Activated CD4-positive, alpha-beta T cell treated with anti-CD3 and anti-CD28 coated beads for 36 hours (primary cell): ENCODE results near the gene SORCS1. TPM values are rescaled to one million over a fixed set of nuclear protein-coding genes. Genes with fewer than 3 reads are reported as not detected.

Experiments
- ATAC-seq: fragments of 200-7000 bp; cut with Tn5 transposase; one replicate; pipeline ENCODE4 v1.10.0; 2021; ENCODE audit warnings: mild to moderate bottlenecking, moderate library complexity
- CTCF ChIA-PET: fragments of 350-600 bp; sonication (Branson Sonifier 250); formaldehyde crosslinking; loops from one replicate; lab custom pipeline; 2021; ENCODE audit warnings: antibody characterized with exemption; lab: Charles Lee
- POLR2A ChIA-PET: fragments of 350-600 bp; sonication (Branson Sonifier 250); formaldehyde crosslinking; loops from one replicate; lab custom pipeline; 2021; ENCODE audit warnings: antibody characterized with exemption, inconsistent platforms; lab: Charles Lee
- DNase-seq: peaks from one replicate; pipeline ENCODE4 v3.0.0-alpha.2; 2020
- H3K27ac Mint-ChIP-seq: one replicate; pipeline ENCODE4 v1.8.0; 2021; ENCODE audit warnings: mixed read lengths
- H3K27me3 Mint-ChIP-seq: one replicate; pipeline ENCODE4 v1.8.0; 2021; ENCODE audit warnings: mixed read lengths
- H3K36me3 Mint-ChIP-seq: one replicate; pipeline ENCODE4 v1.8.0; 2021; ENCODE audit warnings: low read depth, mixed read lengths
- H3K4me1 Mint-ChIP-seq: one replicate; pipeline ENCODE4 v1.8.0; 2021; ENCODE audit warnings: mixed read lengths
- H3K4me3 Mint-ChIP-seq: one replicate; pipeline ENCODE4 v1.8.0; 2021; ENCODE audit warnings: mild to moderate bottlenecking, moderate library complexity, mixed read lengths
- H3K9me3 Mint-ChIP-seq: one replicate; pipeline ENCODE4 v1.8.0; 2021; ENCODE audit warnings: low read depth, mixed read lengths
- intact Hi-C, 2 experiments: fragments of 100-400 bp; cut with DNase I in 1 of 2; cut with micrococcal nuclease in 1 of 2; formaldehyde crosslinking; loops; one replicate each; pipeline versions ENCODE4 v1.14.2 to v1.15.1; 2022 to 2024; cut with DNase I, micrococcal nuclease
- total RNA-seq, 2 experiments: library from RNA; stranded (reverse); gene quantifications; one replicate each; pipeline ENCODE4 v1.2.3, GENCODE V29; 2021

Gene SORCS1
- total RNA-seq, 2 experiments from 2014 or later, result not detected

DNA sequence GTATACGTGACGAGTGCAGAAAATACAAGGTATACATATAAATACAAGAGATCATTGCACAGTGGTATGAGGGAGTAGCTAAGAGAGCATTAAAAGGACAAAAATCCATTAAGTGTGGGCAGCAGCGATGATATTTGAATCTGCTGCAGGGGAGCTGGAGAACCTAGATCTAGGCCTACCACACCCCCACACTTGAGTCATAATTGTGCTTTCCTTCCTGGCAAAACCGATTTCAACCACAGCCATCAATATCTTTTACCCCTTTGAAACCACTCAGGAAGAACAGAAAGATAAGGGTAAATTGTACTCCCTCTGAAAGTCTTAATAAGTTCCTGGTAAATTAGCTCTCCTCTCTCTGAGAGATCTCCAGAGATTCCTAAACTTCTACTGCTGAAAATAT, 345.0 kb downstream of the SORCS1 start:
- Mint-ChIP-seq H3K9me3 (no peaks in the 10 kb centered on the region), H3K27me3 (no peaks in the 10 kb centered on the region), H3K4me3 (no peak overlapping the region), H3K36me3 (no peaks in the 10 kb centered on the region), H3K4me1 (no peaks in the 10 kb centered on the region), H3K27ac (no peak overlapping the region)
- ChIA-PET POLR2A (no interaction called here), CTCF (interaction anchor here (0.7 kb wide), 1 partner anchor 813 kb away, joined by 3 read pairs; no protein-coding TSS in a partner anchor)
- no peak for ATAC-seq
- no peak for DNase-seq
- intact Hi-C loops, result no loop called here

DNA sequence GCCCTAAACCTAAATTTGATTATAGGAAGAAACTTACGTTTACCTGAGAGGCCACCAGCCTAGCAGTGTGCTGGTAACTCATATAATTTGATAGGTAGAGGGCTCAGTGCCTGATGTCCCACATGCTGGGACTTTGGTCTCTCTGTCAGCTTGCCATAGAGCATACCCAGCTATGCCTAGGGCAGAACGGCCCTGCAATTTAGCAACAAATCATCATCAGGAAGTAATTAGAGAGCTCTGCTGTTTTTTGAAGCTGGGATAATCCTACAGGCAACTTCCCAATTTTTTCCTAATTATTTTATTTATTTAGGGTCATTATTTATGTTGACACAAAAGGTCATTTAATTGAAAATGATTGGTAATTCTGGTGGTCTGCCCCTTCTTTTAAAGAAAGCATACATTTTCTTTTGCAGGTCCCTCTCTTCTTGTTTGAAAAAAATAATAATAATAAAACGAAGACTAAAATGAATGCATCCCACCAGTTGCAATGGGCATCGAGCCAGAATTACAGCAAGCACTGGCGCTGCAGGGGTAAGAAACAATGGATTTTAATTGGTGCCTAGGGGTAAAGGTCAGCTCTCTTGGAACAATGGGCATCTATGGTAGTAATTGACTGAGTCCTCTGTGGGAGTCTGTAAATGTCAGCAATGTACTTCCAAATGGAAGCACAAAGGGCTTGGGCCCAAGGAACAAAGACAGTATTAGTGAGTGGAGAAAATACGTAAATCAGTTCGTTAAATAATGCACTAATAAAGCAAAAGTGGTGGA, 348.0 kb downstream of the SORCS1 start:
- H3K36me3 Mint-ChIP-seq, result no peaks in the 10 kb centered on the region
- H3K9me3 Mint-ChIP-seq, result no peaks in the 10 kb centered on the region
- H3K27ac Mint-ChIP-seq, result no peak overlapping the region
- ATAC-seq (no peak), DNase-seq (no peak)
- H3K4me3 Mint-ChIP-seq, result no peak overlapping the region
- H3K27me3 Mint-ChIP-seq, result no peaks in the 10 kb centered on the region
- POLR2A ChIA-PET, result no interaction called here
- H3K4me1 Mint-ChIP-seq, result no peaks in the 10 kb centered on the region
- CTCF ChIA-PET, result no interaction called here
- intact Hi-C loops, result no loop called here

DNA sequence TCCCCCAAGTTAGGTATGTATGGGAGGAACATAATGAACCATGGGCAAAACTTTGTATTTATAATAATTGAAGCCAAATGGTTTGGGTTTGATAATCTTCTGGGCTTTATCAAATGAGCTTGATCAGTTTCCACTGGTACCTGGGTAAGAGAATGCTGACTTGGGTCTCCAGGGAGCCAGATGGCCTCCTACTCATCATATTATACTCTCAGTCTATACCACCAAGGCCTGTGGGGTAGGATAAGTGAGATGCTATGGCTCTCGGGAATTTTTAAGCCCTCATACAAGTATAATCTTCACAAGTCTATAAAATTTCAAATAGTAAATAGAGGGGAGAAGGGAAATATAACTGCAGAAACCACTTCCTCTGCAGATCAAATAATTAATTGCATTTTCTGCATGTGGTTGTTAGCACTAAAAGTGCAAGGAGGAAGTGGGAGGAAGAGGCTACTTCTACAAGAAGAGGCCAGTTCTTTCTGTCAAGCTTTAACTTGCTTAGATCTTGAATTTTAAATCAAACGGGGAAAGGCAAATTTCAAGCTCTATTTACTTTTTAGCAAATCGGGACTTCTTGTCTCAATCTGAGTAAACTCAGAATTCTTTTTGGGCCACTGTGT, 349.0 kb downstream of the SORCS1 start:
- ATAC-seq (no peak), DNase-seq (no peak)
- intact Hi-C loops, result no loop called here
- H3K27me3 Mint-ChIP-seq, result no peaks in the 10 kb centered on the region
- ChIA-PET CTCF (no interaction called here), POLR2A (no interaction called here)
- H3K27ac Mint-ChIP-seq, result no peak overlapping the region
- no peaks in the 10 kb centered on the region for H3K9me3 Mint-ChIP-seq
- H3K4me1 Mint-ChIP-seq, result no peaks in the 10 kb centered on the region
- no peak overlapping the region for H3K4me3 Mint-ChIP-seq
- no peaks in the 10 kb centered on the region for H3K36me3 Mint-ChIP-seq

- ATAC-seq (no peak), DNase-seq (no peak)
- Mint-ChIP-seq H3K9me3 (no peaks in the 10 kb centered on the region), H3K27ac (no peak overlapping the region), H3K4me3 (no peak overlapping the region), H3K27me3 (no peaks in the 10 kb centered on the region), H3K36me3 (no peaks in the 10 kb centered on the region), H3K4me1 (no peaks in the 10 kb centered on the region)
- CTCF ChIA-PET, result no interaction called here
- POLR2A ChIA-PET, result no interaction called here
- intact Hi-C loops, result no loop called here
Measured at GRCh38 chr10:106804992-106805582, 359.4 kb downstream of the SORCS1 start.

DNA sequence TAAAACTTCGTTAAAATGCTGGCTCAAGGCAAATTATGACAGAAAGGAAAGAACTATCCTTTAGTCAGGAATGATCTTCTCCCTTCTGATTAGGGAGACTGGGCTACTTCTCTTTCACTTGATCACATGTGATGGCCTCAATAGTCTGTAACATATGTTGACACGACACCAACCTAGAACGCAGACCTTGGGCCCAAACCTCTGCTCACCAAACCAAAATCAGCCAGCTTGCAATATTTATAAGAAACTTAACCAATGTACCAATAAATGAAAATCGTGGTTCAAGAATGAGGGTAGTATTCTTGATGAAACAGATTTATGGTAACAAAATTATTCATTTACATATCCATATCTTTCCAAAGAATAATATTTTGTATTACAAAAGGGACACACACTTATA, 361.6 kb downstream of the SORCS1 start:
- Mint-ChIP-seq H3K4me3 (no peak overlapping the region), H3K27me3 (no peaks in the 10 kb centered on the region), H3K36me3 (no peaks in the 10 kb centered on the region), H3K27ac (no peak overlapping the region), H3K9me3 (no peaks in the 10 kb centered on the region), H3K4me1 (no peaks in the 10 kb centered on the region)
- DNase-seq, result no peak
- intact Hi-C loops, result no loop called here
- ChIA-PET POLR2A (no interaction called here), CTCF (no interaction called here)
- no peak for ATAC-seq

- CTCF ChIA-PET, result interaction anchor here (0.6 kb wide), 1 partner anchor 93 kb away, joined by 3 read pairs; no protein-coding TSS in a partner anchor
- H3K27me3 Mint-ChIP-seq, result no peaks in the 10 kb centered on the region
- no peak overlapping the region for H3K4me3 Mint-ChIP-seq
- ATAC-seq (no peak), DNase-seq (no peak)
- H3K27ac Mint-ChIP-seq, result no peak overlapping the region
- no peaks in the 10 kb centered on the region for H3K4me1 Mint-ChIP-seq
- peaks cover 3% of the 10 kb centered on the region for H3K9me3 Mint-ChIP-seq
- POLR2A ChIA-PET, result no interaction called here
- intact Hi-C loops, result no loop called here
- no peaks in the 10 kb centered on the region for H3K36me3 Mint-ChIP-seq
Measured at GRCh38 chr10:106799776-106800175, 364.7 kb downstream of the SORCS1 start.

- Mint-ChIP-seq H3K4me3 (no peak overlapping the region), H3K27me3 (peaks cover 2% of the 10 kb centered on the region), H3K27ac (no peak overlapping the region), H3K4me1 (no peaks in the 10 kb centered on the region), H3K36me3 (no peaks in the 10 kb centered on the region), H3K9me3 (peaks cover 3% of the 10 kb centered on the region)
- intact Hi-C loops, result no loop called here
- DNase-seq (peak; percentile 7), ATAC-seq (no peak)
- CTCF ChIA-PET, result no interaction called here
- POLR2A ChIA-PET, result no interaction called here
Measured at GRCh38 chr10:106795619-106796018, 368.9 kb downstream of the SORCS1 start.

DNA sequence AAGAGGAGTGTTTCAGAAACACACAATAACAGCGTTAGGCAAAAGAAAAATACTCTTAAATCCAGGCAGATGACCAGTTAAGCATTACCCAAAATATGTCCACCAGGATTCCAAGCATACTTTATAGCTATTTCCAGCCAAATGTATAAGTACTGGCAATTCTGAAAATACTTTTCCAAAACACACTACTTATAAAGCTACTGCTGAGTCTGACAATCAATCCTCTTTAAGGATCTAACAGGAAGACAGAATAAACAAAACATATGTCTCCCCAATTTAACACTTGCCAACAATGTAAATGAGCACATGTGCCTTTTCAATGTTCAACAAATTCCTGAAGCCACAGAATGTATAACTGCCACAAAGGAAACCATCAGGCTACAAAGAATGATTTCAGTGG, 370.9 kb downstream of the SORCS1 start:
- Mint-ChIP-seq H3K27me3 (peaks cover 4% of the 10 kb centered on the region), H3K27ac (no peak overlapping the region), H3K4me3 (no peak overlapping the region), H3K36me3 (no peaks in the 10 kb centered on the region), H3K4me1 (no peaks in the 10 kb centered on the region), H3K9me3 (peaks cover 3% of the 10 kb centered on the region)
- DNase-seq (no peak), ATAC-seq (no peak)
- CTCF ChIA-PET, result no interaction called here
- intact Hi-C loops, result no loop called here
- POLR2A ChIA-PET, result no interaction called here

GRCh38 chr10:106789623-106790022, 374.9 kb downstream of the SORCS1 start:
- intact Hi-C loops, result no loop called here
- Mint-ChIP-seq H3K4me1 (no peaks in the 10 kb centered on the region), H3K27ac (no peak overlapping the region), H3K27me3 (peaks cover 4% of the 10 kb centered on the region), H3K4me3 (no peak overlapping the region), H3K9me3 (peaks cover 4% of the 10 kb centered on the region), H3K36me3 (no peaks in the 10 kb centered on the region)
- POLR2A ChIA-PET, result no interaction called here
- DNase-seq, result no peak
- no peak for ATAC-seq
- CTCF ChIA-PET, result no interaction called here

DNA sequence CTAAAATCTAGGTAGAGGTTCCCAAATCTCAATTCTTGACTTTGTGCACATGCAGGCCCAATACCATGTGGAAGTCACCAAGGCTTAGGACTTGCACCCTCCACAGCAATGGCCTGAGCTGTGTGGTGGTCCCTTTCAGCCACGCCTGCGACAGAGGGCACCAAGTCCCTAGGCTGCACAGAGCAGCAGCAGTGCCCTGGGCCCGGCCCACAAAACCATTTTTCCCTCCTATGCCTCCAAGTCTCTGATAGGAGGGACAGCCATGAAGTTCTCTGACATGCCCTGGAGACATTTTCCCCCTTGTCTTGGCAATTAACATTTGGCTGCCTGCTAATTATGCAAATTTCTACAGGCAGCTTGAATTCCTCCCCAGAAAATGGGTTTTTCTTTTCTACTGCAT, 375.5 kb downstream of the SORCS1 start:
- intact Hi-C loops, result no loop called here
- H3K36me3 Mint-ChIP-seq, result no peaks in the 10 kb centered on the region
- H3K9me3 Mint-ChIP-seq, result peaks cover 4% of the 10 kb centered on the region
- H3K27ac Mint-ChIP-seq, result no peak overlapping the region
- POLR2A ChIA-PET, result no interaction called here
- CTCF ChIA-PET, result no interaction called here
- DNase-seq (no peak), ATAC-seq (no peak)
- H3K4me1 Mint-ChIP-seq, result no peaks in the 10 kb centered on the region
- peaks cover 4% of the 10 kb centered on the region for H3K27me3 Mint-ChIP-seq
- H3K4me3 Mint-ChIP-seq, result no peak overlapping the region

- ATAC-seq (no peak), DNase-seq (no peak)
- ChIA-PET POLR2A (no interaction called here), CTCF (no interaction called here)
- no peak overlapping the region for H3K27ac Mint-ChIP-seq
- H3K4me3 Mint-ChIP-seq, result no peak overlapping the region
- intact Hi-C loops, result no loop called here
- peaks cover 4% of the 10 kb centered on the region for H3K9me3 Mint-ChIP-seq
- no peaks in the 10 kb centered on the region for H3K36me3 Mint-ChIP-seq
- peaks cover 2% of the 10 kb centered on the region for H3K27me3 Mint-ChIP-seq
- no peaks in the 10 kb centered on the region for H3K4me1 Mint-ChIP-seq
Measured at GRCh38 chr10:106785528-106785927, 379.0 kb downstream of the SORCS1 start.

DNA sequence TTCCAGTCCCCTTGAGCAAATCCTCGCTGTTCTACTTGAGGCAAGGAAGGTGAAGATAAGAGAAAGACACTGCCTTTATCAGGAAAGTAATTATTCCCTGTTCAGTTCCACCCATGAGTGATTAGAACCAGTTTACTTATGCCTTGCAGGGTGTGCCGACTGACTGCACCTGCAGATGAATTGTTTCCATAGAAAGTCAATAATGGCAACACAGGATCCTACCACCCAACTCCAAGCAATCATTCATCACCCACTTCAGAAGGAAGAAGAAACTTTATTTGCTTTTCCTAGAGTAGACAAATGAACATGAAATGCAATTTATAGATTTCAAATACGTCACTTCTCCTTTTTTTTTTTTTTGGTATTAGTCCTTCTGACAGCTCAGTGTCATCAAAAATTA, 383.9 kb downstream of the SORCS1 start:
- Mint-ChIP-seq H3K4me1 (no peaks in the 10 kb centered on the region), H3K27me3 (no peaks in the 10 kb centered on the region), H3K9me3 (no peaks in the 10 kb centered on the region), H3K27ac (no peak overlapping the region), H3K36me3 (no peaks in the 10 kb centered on the region), H3K4me3 (no peak overlapping the region)
- CTCF ChIA-PET, result interaction anchor here (0.8 kb wide), 1 partner anchor 102 kb away, joined by 3 read pairs; no protein-coding TSS in a partner anchor
- ATAC-seq (no peak), DNase-seq (no peak)
- intact Hi-C loops, result no loop called here
- POLR2A ChIA-PET, result no interaction called here
